A673 (cell line): Measurements from ENCODE around the gene ARRDC2. TPM values are rescaled to one million over a fixed set of nuclear protein-coding genes. Genes with fewer than 3 reads are reported as not detected.

Experiments used
- BruUV-seq: library from RNA; stranded (reverse); fragments of 400-500 nt; replicated peaks from 2 replicates; lab custom pipeline; 2021; lab: Mats Ljungman, UMichigan
- CTCF ChIA-PET: fragments of 300-600 bp; sonication (Branson Sonifier 250); formaldehyde crosslinking; loops from one replicate; lab custom pipeline; 2022; ENCODE audit warnings: antibody characterized with exemption; lab: Charles Lee
- POLR2A ChIA-PET: fragments of 300-600 bp; sonication (Branson Sonifier 250); formaldehyde crosslinking; loops from one replicate; lab custom pipeline; 2022; ENCODE audit warnings: antibody characterized with exemption; ENCODE audit not compliant: low non-redundant PET; lab: Charles Lee
- DNase-seq: peaks from one replicate; pipeline ENCODE4 v3.0.0-alpha.2; 2015; ENCODE audit warnings: low spot score
- H3K27ac ChIP-seq: fragments of 200-600 bp; sonication (generic); 2 replicates; pipeline ENCODE4 v1.5.1; 2016; ENCODE audit warnings: mixed run types, low read depth, mild to moderate bottlenecking, mixed read lengths, antibody characterized with exemption, low read length; ENCODE audit not compliant: poor library complexity, severe bottlenecking
- H3K27me3 ChIP-seq: fragments of 200-600 bp; sonication (generic); replicated peaks from 2 replicates; pipeline ENCODE4 v1.6.1; 2017; ENCODE audit warnings: mixed run types, low read depth, mild to moderate bottlenecking, mixed read lengths, antibody characterized with exemption, low read length; ENCODE audit not compliant: insufficient read depth, poor library complexity
- H3K36me3 ChIP-seq: fragments of 200-600 bp; sonication (generic); 2 replicates; pipeline ENCODE4 v1.6.1; 2016; ENCODE audit warnings: mixed run types, mild to moderate bottlenecking, mixed read lengths, antibody characterized with exemption, low read length; ENCODE audit not compliant: insufficient read depth, poor library complexity, severe bottlenecking
- H3K4me1 ChIP-seq: fragments of 200-600 bp; sonication (generic); 2 replicates; pipeline ENCODE4 v1.6.1; 2017; ENCODE audit warnings: mixed run types, mild to moderate bottlenecking, mixed read lengths, antibody characterized with exemption, low read length; ENCODE audit not compliant: insufficient read depth, poor library complexity, severe bottlenecking
- H3K4me3 ChIP-seq: fragments of 200-600 bp; sonication (generic); 2 replicates; pipeline ENCODE4 v1.5.1; 2016; ENCODE audit warnings: low read depth, mixed run types, mild to moderate bottlenecking, mixed read lengths, low read length; ENCODE audit not compliant: poor library complexity, severe bottlenecking
- H3K9me3 ChIP-seq: fragments of 200-600 bp; sonication (generic); 2 replicates; pipeline ENCODE4 v1.6.1; 2016; ENCODE audit warnings: mixed run types, low read depth, mild to moderate bottlenecking, mixed read lengths, antibody characterized with exemption, low read length; ENCODE audit not compliant: poor library complexity, severe bottlenecking
- CTCF ChIP-seq: fragments of 300-800, 200-600 bp; sonication (generic); conservative IDR thresholded peaks from 2 replicates; pipeline ENCODE4 v1.5.1; 2017; ENCODE audit warnings: low read depth, mild to moderate bottlenecking, antibody characterized with exemption, low read length, moderate library complexity, mixed read lengths
- EZH2 ChIP-seq: fragments of 200-600 bp; sonication (generic); IDR thresholded peaks from 2 replicates; pipeline ENCODE4 v1.6.1; 2017; ENCODE audit warnings: borderline replicate concordance, low read depth, mild to moderate bottlenecking, mixed read lengths, antibody characterized with exemption, low read length; ENCODE audit not compliant: poor library complexity, severe bottlenecking
- intact Hi-C: fragments of 100-400 bp; cut with micrococcal nuclease; formaldehyde crosslinking; loops from one replicate; pipeline ENCODE4 v1.10.0; 2022; ENCODE audit not compliant: unreplicated experiment
- total RNA-seq: library from RNA; stranded (reverse); gene quantifications from 2 replicates; pipeline ENCODE4 v1.2.3, GENCODE V29; 2021

ARRDC2 gene
- total RNA-seq, 1 experiment from 2014 or later = 11.7 TPM

GRCh38 chr19:17967257-17968051, 40.5 kb upstream of the ARRDC2 start:
- POLR2A ChIA-PET = no interaction called here
- Histone ChIP-seq H3K36me3 (no peaks in the 10 kb centered on the region), H3K4me1 (peaks cover 52% of the 10 kb centered on the region), H3K27ac (peak overlapping the region; percentile 89), H3K4me3 (peak overlapping the region; percentile 90), H3K27me3 (no peaks in the 10 kb centered on the region), H3K9me3 (no peaks in the 10 kb centered on the region)
- CTCF ChIA-PET = no interaction called here
- peak; percentile 74 for DNase-seq
- no TSS peak for BruUV-seq
- intact Hi-C loops = no loop called here
- TF ChIP-seq EZH2 = no peak
- no peak for TF ChIP-seq CTCF

- Histone ChIP-seq H3K27ac (peak overlapping the region; percentile 37), H3K27me3 (no peaks in the 10 kb centered on the region), H3K36me3 (peaks cover 2% of the 10 kb centered on the region), H3K9me3 (no peaks in the 10 kb centered on the region), H3K4me1 (peaks cover 50% of the 10 kb centered on the region), H3K4me3 (peak overlapping the region; percentile 90)
- POLR2A ChIA-PET = no interaction called here
- no peak for DNase-seq
- intact Hi-C loops = no loop called here
- no peak for TF ChIP-seq CTCF
- no peak for TF ChIP-seq EZH2
- CTCF ChIA-PET = no interaction called here
- no TSS peak for BruUV-seq
These were observed 39.6 kb upstream of the ARRDC2 start for GRCh38 chr19:17968362-17968761.

DNA sequence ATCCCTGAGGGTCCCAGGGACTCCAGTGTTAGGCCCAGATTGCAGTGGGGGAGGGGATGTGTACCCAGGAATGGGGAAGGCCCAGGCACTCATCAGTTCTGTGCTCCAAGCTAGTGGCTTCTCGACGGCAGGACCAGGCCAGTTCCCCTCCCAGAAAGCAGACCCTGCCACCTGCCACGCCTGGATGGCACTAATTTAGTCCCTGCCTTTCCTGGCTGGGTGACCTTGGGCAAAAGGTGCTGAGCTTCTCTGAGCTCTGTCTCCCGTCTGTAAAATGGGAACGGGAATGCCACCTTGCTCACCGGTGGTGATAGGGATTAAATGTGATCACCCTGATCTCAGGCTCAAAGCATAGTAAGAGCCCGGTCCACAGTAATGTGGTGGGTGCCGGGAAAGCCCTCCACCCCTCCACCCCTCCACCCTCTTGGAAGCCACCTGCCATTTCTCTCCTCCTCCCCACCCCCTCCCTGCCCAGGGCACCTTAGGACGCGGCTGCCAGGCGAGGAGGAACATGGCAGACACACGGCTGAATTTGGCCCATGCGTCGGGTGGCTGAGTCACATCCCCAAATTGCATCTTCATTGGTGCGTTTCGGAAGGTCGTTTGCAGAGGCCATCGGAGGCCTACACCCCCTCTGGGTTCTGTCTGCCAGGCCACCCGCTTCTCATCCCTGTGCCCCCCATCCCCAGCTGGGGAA, 38.7 kb upstream of the ARRDC2 start:
- POLR2A ChIA-PET = interaction anchor here (0.6 kb wide), 1 partner anchor 263 kb away, joined by 4 read pairs; no protein-coding TSS in a partner anchor
- CTCF ChIA-PET = no interaction called here
- Histone ChIP-seq H3K4me3 (peak overlapping the region; percentile 90), H3K9me3 (no peaks in the 10 kb centered on the region), H3K4me1 (peaks cover 41% of the 10 kb centered on the region), H3K36me3 (peaks cover 10% of the 10 kb centered on the region), H3K27ac (peak overlapping the region; percentile 37), H3K27me3 (no peaks in the 10 kb centered on the region)
- TF ChIP-seq CTCF (no peak), EZH2 (no peak)
- no TSS peak for BruUV-seq
- no peak for DNase-seq
- intact Hi-C loops = no loop called here
